HEK293 (cell line): ENCODE measurements around the gene TMEM243.
A peak's percentile ranks its signal among the peaks of the same experiment; 100 is the strongest.

Source experiments
- CTCF ChIA-PET: fragments of 350-600 bp; formaldehyde crosslinking; extraction: SDS; loops from one replicate; lab custom pipeline; 2021; ENCODE audit warnings: antibody characterized with exemption; lab: Yijun Ruan, JAX
- POLR2A ChIA-PET: fragments of 300-600 bp; formaldehyde crosslinking; extraction: SDS; loops from one replicate; lab custom pipeline; 2020; ENCODE audit warnings: antibody characterized with exemption, inconsistent platforms; lab: Yijun Ruan, JAX
- H3K27ac ChIP-seq: fragments of 200-500 bp; sonication (Bioruptor generic); 2 replicates; pipeline ENCODE4 v1.5.1; 2014; ENCODE audit warnings: low read depth, low read length, control low read depth, inconsistent platforms; ENCODE audit errors: extremely low read depth
- H3K36me3 ChIP-seq, 2 experiments: fragments of 200-500 bp in 1 of 2; sonication (Bioruptor generic) in 1 of 2; 1 replicate in 1 of 2; 2 replicates in 1 of 2; pipeline ENCODE4 v1.5.1; 2014 to 2017; ENCODE audit warnings: inconsistent platforms in 2 of 2, low read length in 2 of 2; ENCODE audit not compliant: control insufficient read depth in 2 of 2, insufficient read depth in 1 of 2
- H3K4me1 ChIP-seq: fragments of 200-500 bp; sonication (Bioruptor generic); 2 replicates; pipeline ENCODE4 v1.5.1; 2014; ENCODE audit warnings: mild to moderate bottlenecking, low read length, inconsistent platforms; ENCODE audit not compliant: control insufficient read depth, insufficient read depth
- H3K4me3 ChIP-seq: 2 replicates; pipeline ENCODE4 v1.5.1; 2011; ENCODE audit warnings: low read depth, mild to moderate bottlenecking, control low read depth, low read length, moderate library complexity
- H3K9me3 ChIP-seq: fragments of 200-500 bp; sonication (Bioruptor generic); 2 replicates; pipeline ENCODE4 v1.5.1; 2014; ENCODE audit warnings: low read depth, low read length, inconsistent platforms; ENCODE audit not compliant: control insufficient read depth, insufficient read depth
- BCL11B ChIP-seq: fragments of 450-650 bp; formaldehyde crosslinking; IDR thresholded peaks from 2 replicates; pipeline ENCODE4 v1.5.1; 2016; ENCODE audit warnings: low read depth, missing biosample characterization, missing genetic modification characterization
- HOXC10 ChIP-seq: sonication (generic); formaldehyde crosslinking; IDR thresholded peaks from 2 replicates; pipeline ENCODE4 v1.8.1; 2023; ENCODE audit warnings: mild to moderate bottlenecking, missing genetic modification reagents
- OVOL3 ChIP-seq: fragments of 450-650 bp; formaldehyde crosslinking; IDR thresholded peaks from 2 replicates; pipeline ENCODE4 v1.5.1; 2016; ENCODE audit warnings: missing biosample characterization, missing genetic modification characterization
- TCF7L2 ChIP-seq: IDR thresholded peaks from 2 replicates; pipeline ENCODE4 v1.6.1; 2011; ENCODE audit warnings: low read depth, mild to moderate bottlenecking, inconsistent platforms, low read length, moderate library complexity, borderline replicate concordance
- WT1 ChIP-seq: fragments of 450-650 bp; formaldehyde crosslinking; IDR thresholded peaks from 2 replicates; pipeline ENCODE4 v1.5.1; 2016; ENCODE audit warnings: missing biosample characterization, missing genetic modification characterization
- ZBTB20 ChIP-seq: fragments of 450-650 bp; formaldehyde crosslinking; IDR thresholded peaks from 2 replicates; pipeline ENCODE4 v1.5.1; 2016; ENCODE audit warnings: missing biosample characterization, missing genetic modification characterization
- ZBTB21 ChIP-seq: fragments of 450-650 bp; formaldehyde crosslinking; IDR thresholded peaks from 2 replicates; pipeline ENCODE4 v1.5.1; 2017; ENCODE audit warnings: missing biosample characterization, missing genetic modification characterization
- ZBTB49 ChIP-seq: fragments of 450-650 bp; formaldehyde crosslinking; IDR thresholded peaks from 2 replicates; pipeline ENCODE4 v1.5.1; 2016; ENCODE audit warnings: missing biosample characterization, missing genetic modification characterization, low read depth
- ZIC2 ChIP-seq: fragments of 450-650 bp; formaldehyde crosslinking; IDR thresholded peaks from 2 replicates; pipeline ENCODE4 v1.5.1; 2016; ENCODE audit warnings: missing biosample characterization, missing genetic modification characterization
- ZNF174 ChIP-seq: fragments of 450-650 bp; formaldehyde crosslinking; IDR thresholded peaks from 2 replicates; pipeline ENCODE4 v1.5.0; 2017; ENCODE audit warnings: missing biosample characterization, mild to moderate bottlenecking, missing genetic modification characterization
- ZNF223 ChIP-seq: fragments of 450-650 bp; formaldehyde crosslinking; IDR thresholded peaks from 2 replicates; pipeline ENCODE4 v1.5.1; 2016; ENCODE audit warnings: missing biosample characterization, missing genetic modification characterization
- ZNF302 ChIP-seq: fragments of 450-650 bp; formaldehyde crosslinking; IDR thresholded peaks from 2 replicates; pipeline ENCODE4 v1.5.1; 2016; ENCODE audit warnings: missing biosample characterization, missing genetic modification characterization, low read depth
- ZNF544 ChIP-seq: fragments of 450-650 bp; formaldehyde crosslinking; IDR thresholded peaks from 2 replicates; pipeline ENCODE4 v1.5.0; 2017; ENCODE audit warnings: missing biosample characterization, missing genetic modification characterization
- ZNF561 ChIP-seq: fragments of 450-650 bp; IDR thresholded peaks from 2 replicates; pipeline ENCODE4 v1.5.1; 2018; ENCODE audit warnings: missing biosample characterization, missing genetic modification characterization, borderline replicate concordance
- ZNF600 ChIP-seq: fragments of 450-650 bp; formaldehyde crosslinking; IDR thresholded peaks from 2 replicates; pipeline ENCODE4 v1.5.1; 2016; ENCODE audit warnings: missing biosample characterization, missing genetic modification characterization
- ZNF610 ChIP-seq: fragments of 450-650 bp; formaldehyde crosslinking; IDR thresholded peaks from 2 replicates; pipeline ENCODE4 v1.5.1; 2016; ENCODE audit warnings: missing biosample characterization, missing genetic modification characterization, borderline replicate concordance
- ZNF621 ChIP-seq: fragments of 450-650 bp; formaldehyde crosslinking; IDR thresholded peaks from 2 replicates; pipeline ENCODE4 v1.5.1; 2017; ENCODE audit warnings: missing biosample characterization, missing genetic modification characterization
- ZNF629 ChIP-seq: fragments of 450-650 bp; formaldehyde crosslinking; IDR thresholded peaks from 2 replicates; pipeline ENCODE4 v1.5.1; 2017; ENCODE audit warnings: missing biosample characterization, missing genetic modification characterization
- ZNF701 ChIP-seq: fragments of 450-650 bp; formaldehyde crosslinking; IDR thresholded peaks from 2 replicates; pipeline ENCODE4 v1.5.1; 2016; ENCODE audit warnings: missing biosample characterization, missing genetic modification characterization
- ZNF768 ChIP-seq: fragments of 450-650 bp; formaldehyde crosslinking; IDR thresholded peaks from 2 replicates; pipeline ENCODE4 v1.5.1; 2018; ENCODE audit warnings: missing biosample characterization, mild to moderate bottlenecking, missing genetic modification characterization
- ZSCAN30 ChIP-seq: fragments of 450-650 bp; IDR thresholded peaks from 2 replicates; pipeline ENCODE4 v1.5.1; 2018; ENCODE audit warnings: missing biosample characterization, mild to moderate bottlenecking, missing genetic modification characterization, moderate library complexity
- ZSCAN5A ChIP-seq: fragments of 450-650 bp; formaldehyde crosslinking; IDR thresholded peaks from 2 replicates; pipeline ENCODE4 v1.5.1; 2016; ENCODE audit warnings: missing biosample characterization, missing genetic modification characterization
- TF ChIP-seq, protein P1 (sequence below): fragments of 450-650 bp; formaldehyde crosslinking; IDR thresholded peaks from 2 replicates; pipeline ENCODE4 v1.5.1; 2016; ENCODE audit warnings: missing biosample characterization, missing genetic modification characterization
- TF ChIP-seq, protein P2 (sequence below): fragments of 450-650 bp; formaldehyde crosslinking; IDR thresholded peaks from 2 replicates; pipeline ENCODE4 v1.5.1; 2016; ENCODE audit warnings: missing biosample characterization, missing genetic modification characterization
- TF ChIP-seq, protein P3 (sequence below): fragments of 450-650 bp; formaldehyde crosslinking; IDR thresholded peaks from 2 replicates; pipeline ENCODE4 v1.5.1; 2016; ENCODE audit warnings: missing biosample characterization, missing genetic modification characterization

Gene TMEM243

DNA sequence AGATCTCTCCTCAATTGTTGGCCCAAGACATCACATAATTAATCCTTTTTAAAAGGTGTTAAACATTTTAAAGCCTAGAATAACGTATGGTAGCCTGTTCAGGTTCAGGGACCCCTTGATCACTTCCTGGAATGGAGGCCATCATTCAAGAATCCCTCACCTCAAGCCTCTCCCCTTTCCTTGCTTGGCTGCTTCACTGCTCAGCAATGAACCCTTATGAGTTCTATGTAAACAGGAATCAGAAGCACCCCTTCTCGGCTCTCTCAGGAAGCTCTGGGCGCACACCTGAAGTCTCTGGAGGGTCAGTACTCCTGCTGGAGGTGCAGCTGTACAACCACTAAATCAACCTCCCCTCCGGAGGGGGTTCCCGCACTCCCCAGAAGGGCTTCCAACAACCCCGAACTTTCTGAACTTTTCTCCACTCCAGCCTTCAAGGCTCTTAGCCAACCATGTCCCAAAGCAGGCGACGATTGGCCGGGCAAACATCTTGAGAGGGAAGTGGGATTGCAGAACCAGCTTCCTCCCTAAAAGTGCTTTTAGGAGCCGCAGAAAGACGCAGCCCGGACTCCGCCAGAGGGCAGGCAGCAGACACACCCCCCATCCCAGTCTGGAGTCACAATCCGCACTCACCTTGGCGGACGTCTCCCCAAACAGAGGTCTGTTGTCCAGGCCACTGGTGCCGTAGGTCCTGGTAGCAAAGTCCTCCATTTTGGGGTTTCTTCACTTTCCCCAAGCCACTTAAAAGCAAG lies 562 bp downstream of the TMEM243 start (continued):
- TF ChIP-seq ZNF621 (no peak), ZNF701 (tag by site-specific recombination) (no peak), BCL11B (tag by site-specific recombination) (no peak), ZBTB49 (tag by site-specific recombination) (no peak), ZBTB20 (tag by site-specific recombination) (no peak; the same call in 1 of the 2 replicates), ZSCAN30 (tag by site-specific recombination) (no peak), TCF7L2 (no peak), ZNF302 (no peak), HOXC10 (CRISPR knock-in tag) (no peak)

DNA sequence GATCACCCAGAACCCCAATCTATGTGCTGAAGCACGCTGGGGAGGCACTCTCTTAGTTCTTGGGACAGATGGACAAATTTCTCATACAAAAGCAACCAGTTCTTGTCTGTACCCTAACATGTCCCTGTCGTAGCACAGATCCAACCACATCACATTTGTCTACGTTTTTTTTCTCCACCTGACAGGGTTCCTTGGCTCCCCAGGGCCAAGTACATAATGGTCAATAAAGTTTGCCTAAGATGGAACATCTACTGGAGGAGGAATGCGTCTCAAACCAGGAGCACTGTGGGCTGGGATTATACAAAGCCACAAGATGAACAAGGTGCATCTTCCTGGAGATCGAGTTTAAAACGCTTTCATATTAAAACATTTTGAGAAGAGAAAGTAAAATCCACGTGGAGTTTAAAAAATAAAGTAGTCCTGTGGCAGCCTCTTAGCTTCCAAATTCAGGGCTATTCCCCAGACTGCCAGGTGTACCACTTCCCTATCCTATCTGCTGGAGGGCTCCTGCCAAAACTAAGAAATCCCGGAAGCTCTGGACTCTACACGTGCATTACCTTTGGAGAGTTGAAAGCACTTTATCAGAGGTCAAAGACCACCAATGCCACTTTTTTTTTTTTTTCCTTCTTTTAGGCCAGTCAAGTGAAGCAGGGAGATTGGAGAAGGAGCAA lies 1.4 kb downstream of the TMEM243 start:
- peaks cover 0 to 14% of the 10 kb centered on the region in 2 experiments; a peak in 2 of 3 replicates for H3K36me3 ChIP-seq
- no peaks in the 10 kb centered on the region; the same call in 1 of the 2 replicates for H3K4me1 ChIP-seq
- H3K27ac ChIP-seq: no peak overlapping the region
- H3K9me3 ChIP-seq: no peaks in the 10 kb centered on the region
- ChIA-PET POLR2A (interaction anchor here (0.7 to 1.5 kb wide), 2 partner anchors 13 to 66 kb away, joined by 3 to 5 read pairs; partner anchors contain the start of gene DMTF1), CTCF (interaction anchor here (0.6 to 1.3 kb wide), 5 partner anchors 18 to 749 kb away, joined by 3 to 6 read pairs (median 3); no protein-coding TSS in a partner anchor)
- peak overlapping the region; percentile 92; the same call in 1 of the 2 replicates for H3K4me3 ChIP-seq
- TF ChIP-seq, protein P1, sequence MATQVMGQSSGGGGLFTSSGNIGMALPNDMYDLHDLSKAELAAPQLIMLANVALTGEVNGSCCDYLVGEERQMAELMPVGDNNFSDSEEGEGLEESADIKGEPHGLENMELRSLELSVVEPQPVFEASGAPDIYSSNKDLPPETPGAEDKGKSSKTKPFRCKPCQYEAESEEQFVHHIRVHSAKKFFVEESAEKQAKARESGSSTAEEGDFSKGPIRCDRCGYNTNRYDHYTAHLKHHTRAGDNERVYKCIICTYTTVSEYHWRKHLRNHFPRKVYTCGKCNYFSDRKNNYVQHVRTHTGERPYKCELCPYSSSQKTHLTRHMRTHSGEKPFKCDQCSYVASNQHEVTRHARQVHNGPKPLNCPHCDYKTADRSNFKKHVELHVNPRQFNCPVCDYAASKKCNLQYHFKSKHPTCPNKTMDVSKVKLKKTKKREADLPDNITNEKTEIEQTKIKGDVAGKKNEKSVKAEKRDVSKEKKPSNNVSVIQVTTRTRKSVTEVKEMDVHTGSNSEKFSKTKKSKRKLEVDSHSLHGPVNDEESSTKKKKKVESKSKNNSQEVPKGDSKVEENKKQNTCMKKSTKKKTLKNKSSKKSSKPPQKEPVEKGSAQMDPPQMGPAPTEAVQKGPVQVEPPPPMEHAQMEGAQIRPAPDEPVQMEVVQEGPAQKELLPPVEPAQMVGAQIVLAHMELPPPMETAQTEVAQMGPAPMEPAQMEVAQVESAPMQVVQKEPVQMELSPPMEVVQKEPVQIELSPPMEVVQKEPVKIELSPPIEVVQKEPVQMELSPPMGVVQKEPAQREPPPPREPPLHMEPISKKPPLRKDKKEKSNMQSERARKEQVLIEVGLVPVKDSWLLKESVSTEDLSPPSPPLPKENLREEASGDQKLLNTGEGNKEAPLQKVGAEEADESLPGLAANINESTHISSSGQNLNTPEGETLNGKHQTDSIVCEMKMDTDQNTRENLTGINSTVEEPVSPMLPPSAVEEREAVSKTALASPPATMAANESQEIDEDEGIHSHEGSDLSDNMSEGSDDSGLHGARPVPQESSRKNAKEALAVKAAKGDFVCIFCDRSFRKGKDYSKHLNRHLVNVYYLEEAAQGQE (tag by site-specific recombination): no peak
- TF ChIP-seq, protein P2, sequence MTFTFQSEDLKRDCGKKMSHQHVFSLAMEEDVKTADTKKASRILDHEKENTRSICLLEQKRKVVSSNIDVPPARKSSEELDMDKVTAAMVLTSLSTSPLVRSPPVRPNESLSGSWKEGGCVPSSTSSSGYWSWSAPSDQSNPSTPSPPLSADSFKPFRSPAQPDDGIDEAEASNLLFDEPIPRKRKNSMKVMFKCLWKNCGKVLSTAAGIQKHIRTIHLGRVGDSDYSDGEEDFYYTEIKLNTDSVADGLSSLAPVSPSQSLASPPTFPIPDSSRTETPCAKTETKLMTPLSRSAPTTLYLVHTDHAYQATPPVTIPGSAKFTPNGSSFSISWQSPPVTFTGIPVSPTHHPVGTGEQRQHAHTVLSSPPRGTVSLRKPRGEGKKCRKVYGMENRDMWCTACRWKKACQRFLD: no peak
- TF ChIP-seq ZNF561 (tag by site-specific recombination) (no peak), HOXC10 (CRISPR knock-in tag) (no peak), ZNF174 (tag by site-specific recombination) (no peak), ZNF600 (tag by site-specific recombination) (no peak), OVOL3 (no peak), ZSCAN5A (tag by site-specific recombination) (no peak), ZNF544 (tag by site-specific recombination) (no peak), ZIC2 (tag by site-specific recombination) (no peak), ZNF629 (tag by site-specific recombination) (no peak), ZBTB21 (tag by site-specific recombination) (no peak), ZNF610 (no peak), WT1 (no peak), ZNF223 (no peak), ZNF768 (tag by site-specific recombination) (no peak)
- TF ChIP-seq, protein P3, sequence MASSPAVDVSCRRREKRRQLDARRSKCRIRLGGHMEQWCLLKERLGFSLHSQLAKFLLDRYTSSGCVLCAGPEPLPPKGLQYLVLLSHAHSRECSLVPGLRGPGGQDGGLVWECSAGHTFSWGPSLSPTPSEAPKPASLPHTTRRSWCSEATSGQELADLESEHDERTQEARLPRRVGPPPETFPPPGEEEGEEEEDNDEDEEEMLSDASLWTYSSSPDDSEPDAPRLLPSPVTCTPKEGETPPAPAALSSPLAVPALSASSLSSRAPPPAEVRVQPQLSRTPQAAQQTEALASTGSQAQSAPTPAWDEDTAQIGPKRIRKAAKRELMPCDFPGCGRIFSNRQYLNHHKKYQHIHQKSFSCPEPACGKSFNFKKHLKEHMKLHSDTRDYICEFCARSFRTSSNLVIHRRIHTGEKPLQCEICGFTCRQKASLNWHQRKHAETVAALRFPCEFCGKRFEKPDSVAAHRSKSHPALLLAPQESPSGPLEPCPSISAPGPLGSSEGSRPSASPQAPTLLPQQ (tag by site-specific recombination): no peak
